ENCODE data around the gene RASA3. TPM values are rescaled to one million over a fixed set of nuclear protein-coding genes. Genes with fewer than 3 reads are reported as not detected.

The RASA3 gene
- polyA plus RNA-seq, 1 experiment: 31.4 TPM

DNA sequence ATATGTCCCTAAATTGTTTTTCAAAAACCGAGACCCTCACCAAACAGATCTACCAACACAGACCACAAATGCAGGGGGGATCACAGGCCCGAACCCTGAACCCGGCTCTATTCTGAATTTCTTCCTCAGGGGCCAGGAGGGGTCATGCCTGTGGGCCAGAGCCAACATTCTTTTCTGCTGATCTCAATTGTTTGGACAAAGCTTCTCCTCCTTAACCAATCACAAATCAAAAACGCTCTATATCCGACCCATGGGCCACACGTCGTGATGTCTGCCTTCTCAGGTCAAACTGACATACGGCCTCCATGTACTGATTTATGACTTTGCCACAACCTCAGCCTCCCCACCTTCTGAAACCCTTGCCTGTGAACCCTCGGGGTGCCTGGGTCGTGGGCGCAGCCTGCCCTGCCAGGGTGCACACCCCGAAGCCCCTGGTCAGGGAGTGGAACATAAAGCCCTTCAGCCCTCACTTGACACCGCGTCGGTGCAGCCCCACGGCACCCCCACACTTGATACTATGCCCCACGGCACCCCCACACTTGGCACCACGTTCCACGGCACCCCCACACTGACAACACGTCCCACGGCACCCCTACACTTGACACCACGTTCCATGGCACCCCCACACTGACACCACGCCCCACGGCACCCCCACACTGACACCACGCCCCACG, 100.2 kb downstream of the RASA3 start:
- TF ChIP-seq, protein P1, sequence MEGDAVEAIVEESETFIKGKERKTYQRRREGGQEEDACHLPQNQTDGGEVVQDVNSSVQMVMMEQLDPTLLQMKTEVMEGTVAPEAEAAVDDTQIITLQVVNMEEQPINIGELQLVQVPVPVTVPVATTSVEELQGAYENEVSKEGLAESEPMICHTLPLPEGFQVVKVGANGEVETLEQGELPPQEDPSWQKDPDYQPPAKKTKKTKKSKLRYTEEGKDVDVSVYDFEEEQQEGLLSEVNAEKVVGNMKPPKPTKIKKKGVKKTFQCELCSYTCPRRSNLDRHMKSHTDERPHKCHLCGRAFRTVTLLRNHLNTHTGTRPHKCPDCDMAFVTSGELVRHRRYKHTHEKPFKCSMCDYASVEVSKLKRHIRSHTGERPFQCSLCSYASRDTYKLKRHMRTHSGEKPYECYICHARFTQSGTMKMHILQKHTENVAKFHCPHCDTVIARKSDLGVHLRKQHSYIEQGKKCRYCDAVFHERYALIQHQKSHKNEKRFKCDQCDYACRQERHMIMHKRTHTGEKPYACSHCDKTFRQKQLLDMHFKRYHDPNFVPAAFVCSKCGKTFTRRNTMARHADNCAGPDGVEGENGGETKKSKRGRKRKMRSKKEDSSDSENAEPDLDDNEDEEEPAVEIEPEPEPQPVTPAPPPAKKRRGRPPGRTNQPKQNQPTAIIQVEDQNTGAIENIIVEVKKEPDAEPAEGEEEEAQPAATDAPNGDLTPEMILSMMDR (IDR thresholded peaks at IDR 0.05; ENCODE audit: insufficient read depth, low read depth, low read length): no peak

DNA sequence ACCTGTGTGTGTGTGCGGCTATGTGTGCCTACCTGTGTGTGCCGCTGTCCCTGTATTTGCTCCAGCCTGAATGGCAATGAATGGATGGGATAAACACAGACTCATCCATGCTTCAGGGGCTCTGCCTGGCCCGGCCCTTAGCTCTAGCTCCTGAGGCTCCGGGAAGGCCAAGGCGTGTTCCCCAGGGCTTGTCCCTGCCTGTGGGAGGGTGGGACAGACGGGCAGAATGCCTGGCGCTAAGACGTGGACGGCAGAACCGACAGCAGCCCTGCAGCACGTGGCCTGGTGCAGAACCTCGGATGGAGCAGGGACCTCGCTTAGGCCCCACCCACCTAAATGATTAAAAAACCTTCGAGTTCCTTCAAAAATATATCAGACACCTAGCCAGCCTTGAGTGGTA, 100.8 kb downstream of the RASA3 start:
- H3K27me3 ChIP-seq (ENCODE audit: control insufficient read depth, insufficient read depth, low read length): no peaks in the 10 kb centered on the region
- TF ChIP-seq, protein P1 (IDR thresholded peaks at IDR 0.05; ENCODE audit: insufficient read depth, low read depth, low read length): no peak
- no peak for DNase-seq (ENCODE audit: low read depth)
- H3K4me3 ChIP-seq (ENCODE audit: low read depth, low read length): no peak overlapping the region
- peaks cover 13% of the 10 kb centered on the region for H3K36me3 ChIP-seq (ENCODE audit: control insufficient read depth, insufficient read depth, low read length)
- ChIA-PET POLR2A (no interaction called here), CTCF (no interaction called here)

More for the DNA sequence above, 100.2 kb downstream of the RASA3 start:
- no peak overlapping the region for H3K4me3 ChIP-seq (ENCODE audit: low read depth, low read length)
- CTCF ChIA-PET: no interaction called here
- no peaks in the 10 kb centered on the region for H3K27me3 ChIP-seq (ENCODE audit: control insufficient read depth, insufficient read depth, low read length)
- no peak for DNase-seq (ENCODE audit: low read depth)
- H3K36me3 ChIP-seq (ENCODE audit: control insufficient read depth, insufficient read depth, low read length): peaks cover 13% of the 10 kb centered on the region
- POLR2A ChIA-PET: no interaction called here

DNA sequence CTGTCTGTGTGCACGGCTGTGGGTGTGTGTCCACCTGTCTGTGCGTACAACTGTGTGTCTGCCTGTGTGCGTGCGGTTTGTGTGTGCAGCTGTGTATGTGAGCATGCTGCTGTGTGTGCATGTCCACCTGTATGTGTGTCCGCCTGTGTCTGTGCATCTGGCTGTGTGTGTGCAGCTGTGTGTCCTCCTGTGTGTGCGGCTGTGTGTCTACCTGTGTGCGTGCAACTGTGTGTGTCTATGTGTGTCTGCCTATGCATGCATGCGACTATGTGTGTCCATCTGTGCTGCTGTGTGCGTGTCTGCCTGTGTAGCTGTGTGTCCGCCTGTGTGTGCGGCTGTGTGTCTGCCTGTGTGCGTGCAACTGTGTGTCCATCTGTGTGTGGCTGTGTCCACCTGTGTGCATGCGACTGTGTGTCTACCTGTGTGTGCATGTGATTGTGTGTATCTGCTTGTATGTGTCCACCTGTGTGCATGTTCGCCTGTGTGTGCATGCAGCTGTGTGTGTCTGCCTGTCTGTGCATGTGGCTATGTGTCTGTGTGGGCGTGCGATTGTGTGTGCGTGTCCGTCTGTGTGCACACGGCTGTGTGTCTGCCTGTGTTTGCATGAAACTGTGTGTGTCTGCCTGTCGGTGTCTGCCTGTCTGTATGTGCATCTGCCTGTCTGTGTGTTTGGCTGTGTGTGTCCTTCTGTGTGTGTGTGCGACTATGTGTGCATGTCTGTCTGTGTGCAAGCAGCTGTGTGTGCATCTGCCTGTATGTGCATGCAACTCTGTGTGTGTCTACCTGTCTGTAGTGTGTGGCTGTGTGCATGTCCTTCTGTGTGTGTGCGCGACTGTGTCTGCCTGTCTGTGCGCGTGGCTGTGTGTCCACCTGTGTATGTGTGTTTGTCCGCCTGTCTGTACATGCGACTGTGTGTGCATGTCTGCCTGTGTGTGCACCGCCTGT, 101.5 kb downstream of the RASA3 start:
- CTCF ChIA-PET: no interaction called here
- no peak for DNase-seq (ENCODE audit: low read depth)
- peaks cover 14% of the 10 kb centered on the region for H3K36me3 ChIP-seq (ENCODE audit: control insufficient read depth, insufficient read depth, low read length)
- POLR2A ChIA-PET: no interaction called here
- TF ChIP-seq, protein P1 (IDR thresholded peaks at IDR 0.05; ENCODE audit: insufficient read depth, low read depth, low read length): no peak
- H3K27me3 ChIP-seq (ENCODE audit: control insufficient read depth, insufficient read depth, low read length): no peaks in the 10 kb centered on the region
- no peak overlapping the region for H3K4me3 ChIP-seq (ENCODE audit: low read depth, low read length)

DNA sequence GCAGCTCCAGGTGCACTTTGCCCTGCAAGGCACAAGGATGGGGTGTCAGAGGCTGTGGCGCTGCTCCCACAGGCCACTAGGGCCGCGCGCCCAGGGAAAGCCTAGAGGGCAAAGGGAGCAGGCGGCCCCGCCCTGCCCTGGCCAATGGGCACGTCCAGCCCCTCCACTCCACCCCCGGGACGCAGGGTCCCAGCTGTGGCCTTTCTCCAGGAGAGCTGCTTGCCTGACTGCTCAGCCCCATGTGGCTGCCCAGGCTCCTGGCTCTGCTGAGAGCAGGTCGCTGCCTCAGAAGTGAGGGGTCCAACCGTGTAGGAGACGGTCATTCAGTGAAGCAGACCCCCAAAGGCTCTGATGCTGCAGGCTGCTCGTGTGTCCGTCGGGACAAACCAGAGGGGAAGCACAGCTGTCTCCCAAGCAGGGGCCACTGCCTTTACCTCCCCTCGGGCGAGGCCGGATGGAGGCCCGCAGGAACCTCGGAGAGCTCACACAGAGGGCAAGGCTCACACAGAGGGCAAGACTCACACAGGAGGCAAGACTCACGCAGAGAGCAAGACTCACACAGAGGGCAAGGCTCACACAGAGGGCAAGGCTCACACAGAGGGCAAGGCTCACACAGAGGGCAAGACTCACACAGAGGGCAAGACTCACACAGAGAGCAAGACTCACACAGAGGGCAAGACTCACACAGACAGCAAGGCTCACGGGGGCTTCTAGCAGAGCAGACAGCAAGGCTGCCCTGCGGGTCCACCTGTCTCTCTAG, 102.4 kb downstream of the RASA3 start:
- CTCF ChIA-PET: interaction anchor here (0.8 kb wide), 1 partner anchor 196 kb away, joined by 3 read pairs; no protein-coding TSS in a partner anchor
- TF ChIP-seq, protein P1 (IDR thresholded peaks at IDR 0.05; ENCODE audit: insufficient read depth, low read depth, low read length): no peak
- H3K36me3 ChIP-seq (ENCODE audit: control insufficient read depth, insufficient read depth, low read length): peaks cover 13% of the 10 kb centered on the region
- H3K4me3 ChIP-seq (ENCODE audit: low read depth, low read length): no peak overlapping the region
- no peak for DNase-seq (ENCODE audit: low read depth)
- POLR2A ChIA-PET: no interaction called here
- H3K27me3 ChIP-seq (ENCODE audit: control insufficient read depth, insufficient read depth, low read length): no peaks in the 10 kb centered on the region

DNA sequence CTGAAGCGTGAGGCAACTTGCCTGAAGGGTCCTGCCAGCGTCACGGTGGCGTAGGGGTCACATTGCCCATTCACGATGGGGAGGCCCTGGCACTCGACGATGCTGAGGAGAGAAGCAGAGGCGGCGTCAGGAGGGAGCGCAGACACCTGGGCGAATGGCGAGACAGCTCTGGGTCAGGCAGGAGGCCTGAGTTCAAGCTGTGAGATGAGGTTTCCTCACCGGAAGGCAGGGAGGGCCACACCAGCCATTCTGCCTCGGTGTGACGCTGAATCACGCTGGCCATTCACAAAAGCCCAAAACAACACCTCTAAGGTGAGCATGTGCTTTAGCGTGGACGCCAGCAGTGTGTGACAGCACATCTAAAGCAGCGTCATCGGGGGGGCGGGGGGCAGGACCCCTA, 104.6 kb downstream of the RASA3 start:
- DNase-seq (ENCODE audit: low read depth): no peak
- POLR2A ChIA-PET: interaction anchor here (0.7 kb wide), 1 partner anchor 12 kb away, joined by 4 read pairs; no protein-coding TSS in a partner anchor
- Histone ChIP-seq H3K4me3 (ENCODE audit: low read depth, low read length) (no peak overlapping the region), H3K27me3 (ENCODE audit: control insufficient read depth, insufficient read depth, low read length) (no peaks in the 10 kb centered on the region), H3K36me3 (ENCODE audit: control insufficient read depth, insufficient read depth, low read length) (peaks cover 17% of the 10 kb centered on the region)
- CTCF ChIA-PET: no interaction called here
- TF ChIP-seq, protein P1 (IDR thresholded peaks at IDR 0.05; ENCODE audit: insufficient read depth, low read depth, low read length): no peak

All from BJ (cell line).